ENCODE results near the gene TRABD.

- TF ChIP-seq POLR2A (IDR thresholded peaks at IDR 0.05), result no peak
- TF ChIP-seq CTCF (IDR thresholded peaks at IDR 0.05), result no peak
Measured at GRCh38 chr22:50213263-50213662, 27.6 kb downstream of the TRABD start.
